GM18870 (cell line): ENCODE results near the gene KIF12.

Experiments used
- ATAC-seq: cut with Tn5 transposase; IDR thresholded peaks from one replicate; pipeline ENCODE4 v1.9.1; 2021; ENCODE audit warnings: moderate library complexity; ENCODE audit not compliant: unreplicated experiment

KIF12 gene

GRCh38 chr9:114070188-114071103 lies 28.6 kb downstream of the KIF12 start:
- no peak for ATAC-seq

- ATAC-seq = no peak
Observed at GRCh38 chr9:114069476-114070187, 29.5 kb downstream of the KIF12 start.

GRCh38 chr9:114065304-114065703 lies 33.8 kb downstream of the KIF12 start:
- ATAC-seq = no peak

GRCh38 chr9:114061830-114062474 lies 37.1 kb downstream of the KIF12 start:
- no peak for ATAC-seq

GRCh38 chr9:114061292-114061691 lies 37.8 kb downstream of the KIF12 start:
- ATAC-seq = no peak

DNA sequence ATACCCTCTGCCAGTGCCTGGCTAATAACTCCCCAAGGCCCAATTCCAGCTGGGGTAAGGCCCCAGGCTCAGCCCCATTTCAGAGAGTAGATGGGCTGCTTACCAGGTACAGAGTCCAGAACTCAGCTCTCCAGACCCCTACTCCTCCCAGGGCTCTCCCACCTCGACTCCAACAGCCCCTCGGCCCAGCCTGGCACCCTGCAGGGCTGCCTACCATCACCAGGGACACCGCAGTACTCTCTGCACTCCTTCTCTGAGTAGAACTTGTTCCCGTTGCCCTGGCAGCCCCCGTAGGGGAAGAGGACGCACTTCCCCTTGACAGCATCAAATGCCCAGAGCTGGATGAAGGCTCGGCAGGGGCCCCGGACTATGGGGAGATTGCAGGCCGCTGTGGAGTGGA lies 38.4 kb downstream of the KIF12 start:
- no peak for ATAC-seq

GRCh38 chr9:114060070-114060469 lies 39.0 kb downstream of the KIF12 start:
- ATAC-seq = no peak

DNA sequence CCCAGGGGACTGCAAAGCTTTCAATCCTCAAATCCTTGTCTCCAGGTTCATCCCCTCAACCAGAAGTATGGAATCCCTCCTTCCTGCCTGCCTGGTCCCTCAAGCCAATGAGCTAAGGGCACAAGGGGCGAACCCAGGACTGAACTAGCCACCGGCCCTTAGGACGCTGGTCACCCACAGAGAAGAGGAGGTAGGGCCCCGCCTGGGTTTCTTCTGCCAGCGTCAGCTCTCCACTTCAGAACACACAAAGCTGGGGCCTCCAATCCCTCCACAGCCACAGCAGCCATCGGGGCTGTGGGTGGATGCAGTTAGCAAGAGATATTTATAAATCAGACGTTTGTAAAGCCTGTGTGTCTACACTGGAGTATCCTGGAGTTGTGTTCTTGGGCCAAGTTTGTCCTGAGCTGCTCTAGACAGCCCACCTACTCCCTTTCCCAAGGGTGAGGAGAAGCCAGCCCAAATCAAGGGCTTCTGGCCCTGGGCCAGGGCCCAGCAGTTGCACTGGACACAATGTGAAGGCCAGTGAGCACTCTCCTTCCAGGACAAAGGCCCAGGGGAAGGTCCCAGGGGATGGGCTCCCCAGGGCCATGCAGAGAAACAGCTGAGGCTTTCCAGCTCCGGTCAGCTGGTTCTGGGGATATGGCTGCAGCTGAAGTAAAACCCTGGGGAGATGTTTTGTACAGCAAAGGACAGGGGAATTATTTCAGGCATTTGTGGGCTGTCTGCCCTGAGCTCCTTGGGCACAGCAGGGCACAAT lies 39.9 kb downstream of the KIF12 start:
- no peak for ATAC-seq

DNA sequence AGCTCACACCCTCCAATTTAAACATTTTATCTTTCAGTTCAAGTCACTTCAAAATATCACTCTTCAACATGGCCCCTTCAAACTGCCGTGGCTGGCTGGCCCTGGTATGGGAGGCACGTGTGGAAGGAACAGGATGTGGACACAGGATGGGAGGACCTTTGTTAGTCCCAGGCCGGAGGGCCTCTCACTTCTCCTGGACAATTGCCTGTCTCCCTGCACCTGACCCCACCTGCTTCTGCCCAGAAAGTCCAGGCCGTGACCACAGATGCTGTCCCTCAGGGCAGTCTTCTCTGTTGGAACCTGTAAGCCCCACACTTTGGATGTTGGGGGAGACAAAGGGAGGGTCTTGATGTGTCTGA lies 40.4 kb downstream of the KIF12 start:
- no peak for ATAC-seq

GRCh38 chr9:114057161-114057885 lies 41.8 kb downstream of the KIF12 start:
- ATAC-seq = no peak

- ATAC-seq = no peak
Observed at GRCh38 chr9:114056527-114056926, 42.6 kb downstream of the KIF12 start.

- ATAC-seq = no peak
Observed at GRCh38 chr9:114055894-114056293, 43.2 kb downstream of the KIF12 start.

DNA sequence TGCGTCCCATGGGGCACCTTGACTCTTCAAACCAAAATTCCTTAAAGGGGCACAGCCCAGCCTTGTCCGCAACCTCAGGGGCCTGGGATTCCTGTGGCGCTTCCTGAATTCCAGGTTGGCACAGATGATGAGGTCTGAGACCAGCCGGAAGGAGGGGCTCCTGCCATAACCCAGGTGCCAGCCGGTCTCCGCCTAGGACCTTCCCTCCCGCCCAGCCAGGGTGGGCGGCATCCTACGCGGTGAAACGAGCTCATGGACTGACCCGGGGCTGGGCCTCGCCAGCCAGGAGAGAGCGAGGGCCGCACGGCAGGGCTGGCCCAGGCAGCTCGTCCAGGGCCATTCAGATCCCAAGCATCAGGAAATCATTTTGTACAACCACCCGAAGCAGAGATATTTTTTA lies 44.0 kb downstream of the KIF12 start:
- ATAC-seq = no peak

- no peak for ATAC-seq
Observed at GRCh38 chr9:114054191-114054690, 44.9 kb downstream of the KIF12 start.

DNA sequence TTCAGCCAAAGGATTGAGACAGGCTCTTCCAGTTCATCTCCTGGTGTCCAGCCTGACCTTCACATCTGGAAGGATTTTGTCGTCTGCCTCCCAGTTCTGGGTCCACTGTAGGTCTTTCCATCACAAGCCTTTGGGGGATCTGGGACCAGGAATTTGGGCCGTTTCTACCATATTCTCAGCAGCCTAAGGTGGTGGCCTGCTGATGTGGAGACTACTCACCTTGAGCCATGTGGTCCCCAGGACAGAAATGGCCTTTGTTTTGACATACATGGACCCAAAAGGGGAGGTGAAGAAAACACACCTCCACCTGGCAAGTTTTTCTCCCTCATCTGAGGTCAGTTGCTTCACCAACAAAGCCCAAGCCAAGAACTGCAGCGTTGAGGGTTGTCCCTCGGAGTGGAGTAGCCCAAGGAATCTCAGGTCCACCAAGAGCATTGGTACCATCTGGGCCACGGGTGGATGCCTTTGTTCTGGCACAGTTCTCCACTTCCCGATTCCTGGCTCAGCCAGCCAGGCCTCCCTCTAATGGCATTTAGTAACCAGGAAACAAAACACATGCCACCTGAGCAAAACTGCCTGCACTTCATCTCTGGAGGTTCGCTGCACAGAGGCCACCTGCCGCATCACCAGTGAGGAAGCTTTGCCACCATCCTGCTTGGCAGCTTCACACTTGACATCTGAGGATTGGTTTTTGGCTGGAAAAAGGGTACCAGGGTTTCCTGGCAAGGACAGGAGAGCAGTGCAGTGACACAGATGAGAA lies 45.7 kb downstream of the KIF12 start:
- no peak for ATAC-seq

DNA sequence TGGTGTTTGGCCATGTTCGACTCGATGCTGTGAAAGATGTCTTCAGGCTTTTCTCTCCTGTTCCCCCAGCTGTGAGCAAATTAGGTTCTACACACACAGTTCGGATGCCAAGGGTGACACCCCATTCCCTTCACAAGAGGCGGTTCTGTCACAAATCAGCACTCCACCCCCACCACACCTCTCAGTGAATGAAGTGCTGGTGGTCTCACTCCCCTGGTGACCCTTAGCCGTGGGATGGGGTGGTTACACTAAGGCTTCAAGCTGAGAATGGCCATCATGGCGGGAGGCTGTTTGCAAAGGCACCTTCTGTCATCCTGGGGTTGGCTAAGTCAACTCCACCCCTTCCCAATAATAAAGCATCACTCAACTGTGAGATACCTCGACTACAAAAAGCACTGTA lies 47.4 kb downstream of the KIF12 start:
- ATAC-seq = no peak

DNA sequence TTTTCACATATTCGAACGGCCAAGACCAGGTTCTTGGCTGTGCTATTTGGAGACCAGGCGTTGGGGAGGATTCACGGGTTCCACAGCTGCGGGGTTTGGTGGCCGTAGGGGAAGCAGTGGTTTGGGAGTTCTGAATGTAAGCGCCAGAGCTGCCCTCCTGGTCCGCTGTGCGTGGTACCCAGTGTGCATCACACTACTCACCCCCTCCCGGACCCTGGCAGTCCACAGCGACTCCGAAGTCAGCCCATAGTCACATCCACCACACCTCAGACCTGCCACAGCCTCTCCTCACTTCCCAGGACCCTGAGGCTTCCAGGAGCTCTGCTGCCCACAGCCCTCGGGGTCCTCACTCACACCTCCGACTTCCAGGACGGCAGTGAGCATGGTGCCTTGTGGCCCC lies 47.8 kb downstream of the KIF12 start:
- ATAC-seq = no peak

DNA sequence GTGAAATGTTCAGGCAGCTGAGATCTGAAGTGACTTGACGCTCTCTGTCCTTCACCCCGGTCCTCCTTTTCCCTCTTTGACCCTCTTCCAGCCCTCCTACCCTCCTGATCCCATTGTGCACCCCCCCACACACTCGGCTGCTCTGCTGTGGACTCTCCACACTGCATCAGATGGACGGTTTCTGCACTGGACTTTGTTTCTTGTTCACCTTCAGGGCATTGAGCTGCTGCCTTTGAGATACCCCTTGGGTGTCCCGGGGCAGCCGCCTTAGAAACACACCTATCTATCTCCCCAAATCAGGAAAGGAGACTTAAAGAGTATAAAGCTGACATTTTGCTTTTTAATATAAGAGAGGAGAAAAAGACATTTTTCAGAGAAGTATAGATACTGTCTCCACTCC lies 48.4 kb downstream of the KIF12 start:
- ATAC-seq = no peak

DNA sequence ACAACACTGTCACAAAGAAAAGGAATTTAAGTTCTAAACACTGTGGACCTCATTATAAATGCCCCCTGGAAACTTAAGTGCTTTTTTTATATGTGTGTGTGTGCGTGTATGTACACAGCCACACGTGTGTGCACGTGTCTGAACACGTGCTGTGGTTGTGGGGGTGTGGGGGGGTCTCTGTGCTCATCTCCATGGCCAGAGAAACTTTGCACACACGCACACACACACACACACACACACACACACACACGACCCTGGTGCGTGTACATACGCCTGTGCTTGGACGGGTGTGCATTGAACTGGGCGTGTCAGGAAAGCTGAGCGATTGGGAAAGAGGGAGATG lies 48.9 kb downstream of the KIF12 start:
- ATAC-seq = no peak
